CD4-positive, alpha-beta T cell treated with Interleukin-1 beta for 1 hour (primary cell): ENCODE results near the gene HNRNPA2B1.

Source experiments
- DNase-seq, 2 donors: peaks; one replicate each; pipeline ENCODE4 v3.0.0-alpha.2; 2020 to 2022

Gene HNRNPA2B1

GRCh38 chr7:26200444-26201246 lies at the start of gene HNRNPA2B1:
Gene HNRNPA2B1 (minus strand): TSS chr7:26200746. CDS start chr7:26200577, 169 bp downstream.
- peak; percentile 97 to 99 for DNase-seq

DNA sequence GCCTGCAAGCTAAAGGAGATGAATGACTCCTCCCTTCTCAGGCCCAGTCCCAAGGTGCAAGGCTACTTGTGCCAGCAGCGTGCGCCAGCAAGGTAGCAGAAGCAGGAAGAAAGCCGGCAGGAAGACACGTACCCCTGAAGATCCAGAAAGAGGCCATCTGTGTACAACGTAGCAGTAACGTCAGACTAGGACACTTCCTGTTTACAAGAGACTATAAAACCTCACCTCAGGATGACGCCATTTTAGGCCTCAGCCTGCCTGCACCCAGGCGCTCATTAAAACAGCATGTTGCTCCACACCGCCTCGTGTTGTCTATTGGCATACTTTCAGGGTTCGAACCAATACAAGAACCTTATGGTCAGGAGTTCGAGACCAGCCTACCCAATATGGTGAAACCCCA lies 49.7 kb upstream of the HNRNPA2B1 start:
- no peak for DNase-seq

GRCh38 chr7:26245150-26245549 lies 44.6 kb upstream of the HNRNPA2B1 start:
- DNase-seq = no peak

GRCh38 chr7:26238032-26238431 lies 37.5 kb upstream of the HNRNPA2B1 start:
- no peak for DNase-seq

DNA sequence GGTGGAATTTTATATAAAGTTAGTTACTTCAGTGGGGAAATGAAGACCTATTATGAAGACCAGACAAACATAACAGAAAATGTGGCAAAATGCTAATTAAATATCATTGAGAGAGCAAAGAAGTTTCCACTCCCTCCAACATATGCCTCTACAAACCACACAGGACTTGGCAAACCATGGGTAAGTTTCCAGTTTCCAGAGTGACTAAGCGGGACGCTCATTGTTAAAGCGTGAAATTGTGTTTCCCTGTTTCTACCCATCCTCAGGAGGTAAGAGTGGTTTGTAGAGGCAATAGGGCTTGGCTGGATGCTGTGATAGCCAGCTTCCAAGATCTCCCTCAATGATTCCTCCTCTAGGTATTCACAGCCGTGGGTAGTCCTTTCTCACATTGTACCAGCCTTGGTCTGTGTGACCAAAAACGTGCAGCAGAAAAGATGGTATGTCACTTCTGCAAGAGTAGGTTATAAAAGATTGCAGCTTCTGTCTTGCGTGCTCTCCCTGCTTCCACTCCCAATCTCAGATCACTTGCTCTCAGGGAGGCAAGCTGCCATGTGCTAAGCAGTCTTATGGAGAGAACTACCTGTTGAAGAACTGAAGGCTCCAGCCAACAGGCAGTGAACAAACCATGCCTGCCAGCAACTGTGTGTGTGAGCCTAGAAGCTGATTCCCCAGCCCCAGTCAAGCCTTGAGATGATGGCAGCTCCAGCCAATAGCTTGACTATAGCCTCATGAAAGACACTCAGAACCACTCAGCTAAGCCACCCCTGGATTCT lies 36.7 kb upstream of the HNRNPA2B1 start:
- no peak for DNase-seq

DNA sequence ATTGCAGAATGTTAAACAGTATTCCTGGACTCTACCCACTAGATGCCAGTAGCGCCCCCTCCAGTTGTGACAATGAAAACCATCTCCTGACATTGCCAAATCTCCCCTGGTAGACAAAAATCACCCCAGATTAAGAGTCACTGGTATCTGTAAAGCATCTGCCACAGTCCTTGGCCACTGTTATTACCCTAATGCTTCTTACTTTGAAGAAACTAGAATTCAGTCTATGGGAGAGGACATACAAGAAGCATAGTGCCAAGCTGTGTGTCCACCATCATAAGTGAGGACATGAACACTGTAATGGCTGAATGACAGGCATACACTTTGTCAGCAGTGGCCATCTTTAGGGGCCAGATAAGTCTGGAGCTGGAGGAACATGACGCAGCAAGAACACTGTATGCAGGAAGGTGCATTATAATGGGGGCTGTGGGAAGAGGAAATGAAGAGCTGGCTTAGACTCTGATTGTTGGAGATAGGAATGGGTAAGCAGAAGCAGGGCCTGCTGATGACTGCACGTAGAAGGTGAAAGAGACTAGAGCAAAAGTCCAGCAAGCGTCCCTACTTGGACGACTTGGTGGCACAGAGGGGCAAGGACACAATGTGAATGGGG lies 33.5 kb upstream of the HNRNPA2B1 start:
- DNase-seq = no peak

- no peak for DNase-seq
Observed at GRCh38 chr7:26227987-26228386, 27.4 kb upstream of the HNRNPA2B1 start.

DNA sequence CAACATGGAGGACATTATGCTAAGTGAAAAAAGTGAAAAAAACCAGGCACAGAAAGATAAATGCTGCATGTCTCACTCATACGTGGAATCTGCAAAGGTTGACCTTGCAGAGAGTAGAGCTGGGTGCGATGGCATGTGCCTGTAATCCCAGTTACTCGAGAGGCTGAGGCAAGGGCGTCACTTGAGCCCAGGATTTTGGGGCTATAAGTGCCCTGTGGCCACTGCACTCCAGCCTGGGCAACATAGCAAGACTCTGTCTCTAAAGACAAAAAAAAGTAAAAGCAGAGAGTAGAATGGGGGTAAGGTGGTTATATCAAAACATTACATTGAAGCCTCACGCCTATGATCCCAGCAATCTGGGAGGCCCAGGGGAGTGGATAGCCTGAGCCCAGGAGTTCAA lies 23.8 kb upstream of the HNRNPA2B1 start:
- DNase-seq = no peak

DNA sequence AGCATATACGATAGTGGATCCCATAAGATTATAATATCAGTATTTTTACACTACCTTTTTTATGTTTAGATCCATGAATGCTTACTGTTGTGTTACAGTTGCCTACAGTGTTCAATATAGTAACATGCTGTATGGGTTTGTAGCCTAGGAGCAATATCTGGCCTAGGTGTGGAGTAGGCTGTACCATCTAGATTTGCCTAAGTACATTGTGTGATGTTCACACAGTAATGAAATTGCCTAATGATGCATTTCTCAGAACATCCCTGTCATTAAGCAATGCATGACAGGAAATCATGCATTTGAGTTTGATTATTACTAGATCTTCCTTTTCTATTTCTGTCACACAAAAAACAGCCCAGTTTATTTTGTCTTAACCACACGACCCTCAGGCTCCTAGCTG lies 15.5 kb upstream of the HNRNPA2B1 start:
- no peak for DNase-seq

GRCh38 chr7:26213807-26214515 lies 13.4 kb upstream of the HNRNPA2B1 start:
- DNase-seq = no peak

DNA sequence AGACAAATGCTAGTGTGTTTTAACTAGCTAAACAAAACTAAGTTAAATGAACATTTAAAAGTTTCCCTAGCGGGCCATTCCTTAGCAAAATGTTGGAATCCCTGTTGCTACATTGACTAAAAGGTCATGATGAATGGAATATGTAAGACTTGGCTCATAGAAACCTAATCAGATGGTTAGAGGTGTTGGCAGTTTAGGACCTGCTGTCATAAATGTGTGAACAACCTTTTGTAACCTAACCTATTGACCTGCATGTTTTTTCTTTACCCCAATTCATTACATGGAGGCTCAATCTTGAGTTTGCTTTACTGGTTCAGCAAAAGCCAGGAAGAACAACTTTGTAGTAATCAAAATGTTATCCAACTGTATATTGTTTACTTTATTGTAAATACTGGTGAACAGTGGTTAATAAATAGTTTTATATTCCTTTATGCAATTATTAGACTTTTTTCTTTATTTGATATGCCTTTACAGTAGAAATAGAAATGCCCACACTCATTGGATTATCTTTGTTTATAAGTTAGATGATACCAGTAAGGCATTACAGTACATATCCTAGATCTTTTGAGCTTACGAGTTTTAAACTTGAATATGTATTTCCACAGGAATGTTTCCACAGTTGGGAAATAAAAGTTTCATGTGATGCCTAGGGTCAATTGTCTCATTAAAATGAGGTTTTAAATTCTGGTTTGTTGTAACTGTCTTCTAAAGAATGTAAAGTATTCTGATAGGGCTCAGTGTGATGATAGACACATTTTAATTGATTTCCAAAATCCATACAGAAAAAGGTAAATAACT lies 12.6 kb upstream of the HNRNPA2B1 start:
- no peak for DNase-seq

DNA sequence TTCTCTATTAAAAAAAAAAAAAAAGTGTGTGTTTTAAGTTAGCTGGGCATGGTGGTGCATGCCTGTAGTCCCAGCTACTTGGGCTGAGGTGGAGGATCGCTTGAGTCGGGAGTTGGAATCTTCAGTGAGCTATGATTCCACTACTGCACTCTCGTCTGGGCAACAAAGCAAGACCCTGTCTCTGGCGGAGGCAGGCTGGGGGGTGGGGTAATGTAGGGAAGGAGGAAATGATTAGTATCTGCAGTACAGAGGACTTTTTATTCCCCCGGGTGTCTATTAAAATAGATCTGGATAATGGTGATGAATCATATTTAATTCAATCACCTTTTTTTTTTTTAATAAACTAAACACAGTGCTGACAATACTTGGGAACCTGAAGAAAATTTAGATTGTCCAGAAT lies 7.5 kb upstream of the HNRNPA2B1 start:
- no peak for DNase-seq

DNA sequence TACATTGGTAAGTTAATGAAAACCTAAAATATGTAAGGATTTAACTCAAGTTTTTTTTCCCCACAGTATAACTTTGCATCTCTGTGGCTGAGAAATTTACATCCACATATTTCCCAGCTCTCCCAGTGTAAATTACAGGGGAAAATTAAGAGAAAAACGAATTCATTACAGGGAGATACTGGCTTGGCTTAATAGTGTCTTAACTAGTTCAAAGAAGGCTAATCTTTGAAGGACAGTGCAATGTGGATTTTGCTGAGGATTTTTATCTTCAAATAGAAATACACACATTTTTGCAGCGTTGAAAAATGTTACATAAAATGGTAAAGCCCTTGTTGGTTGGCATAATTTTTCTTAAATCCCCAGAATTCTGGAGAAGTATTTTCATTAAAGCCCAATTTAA lies 2.5 kb upstream of the HNRNPA2B1 start:
- DNase-seq = no peak

DNA sequence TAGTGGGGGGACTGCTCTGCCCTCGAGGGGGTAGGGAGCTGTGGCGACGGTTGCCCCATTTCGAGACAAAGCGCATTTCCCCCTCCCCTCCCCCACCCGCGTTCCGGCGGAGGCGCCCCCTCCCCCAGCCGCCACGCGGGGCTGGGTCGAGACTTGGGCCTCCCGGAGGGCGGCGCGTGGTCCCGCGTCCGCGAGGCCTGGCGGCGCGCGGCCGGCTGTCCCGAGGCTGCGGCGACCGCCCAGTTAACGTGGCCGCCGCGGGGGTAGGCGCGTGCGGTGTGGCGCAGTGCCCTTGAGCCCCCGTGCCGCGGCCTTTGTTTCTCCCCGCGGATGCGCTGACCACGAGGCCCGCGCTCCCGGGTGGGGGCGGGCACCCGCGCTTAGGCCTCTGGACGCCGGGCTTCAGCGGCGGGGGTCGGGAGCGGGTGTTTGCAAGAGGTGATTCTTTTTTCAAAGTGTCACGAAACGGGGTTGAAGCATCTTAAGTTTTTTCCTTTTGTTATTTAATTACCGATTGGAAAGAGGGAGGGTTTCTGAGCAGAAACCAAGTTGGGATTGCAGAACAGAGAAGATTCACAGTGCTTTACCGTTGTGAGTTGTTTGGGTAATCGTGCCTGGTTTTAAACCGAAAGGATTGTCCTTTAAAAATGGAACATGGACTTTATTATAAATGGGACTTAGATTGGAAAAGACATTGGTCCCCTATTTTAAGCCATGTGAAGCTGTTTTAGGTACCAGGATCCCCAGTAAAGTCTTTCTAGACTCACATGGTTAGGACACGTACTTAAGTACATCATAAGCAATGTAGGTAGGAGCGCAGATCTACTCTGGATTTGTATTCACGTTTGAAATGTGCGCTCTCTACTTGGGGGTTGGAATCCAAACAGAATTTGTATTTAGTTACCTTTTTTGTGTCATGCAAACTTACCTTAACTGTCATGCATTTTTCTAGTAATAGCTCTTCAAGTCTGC lies 1.8 kb upstream of the HNRNPA2B1 start:
- peak; percentile 60 to 61 for DNase-seq

GRCh38 chr7:26201247-26202018 lies 887 bp upstream of the HNRNPA2B1 start, which contains the start of gene CBX3:
Gene CBX3 (plus strand): TSS chr7:26201745. CDS start chr7:26202999, 1,254 bp downstream.
- DNase-seq = peak; percentile 91 to 93

GRCh38 chr7:26200038-26200443 lies 505 bp downstream of the HNRNPA2B1 start:
- peak; percentile 70 to 73 for DNase-seq

- peak; percentile 72 to 76 for DNase-seq
Observed at GRCh38 chr7:26199301-26200037, 1.1 kb downstream of the HNRNPA2B1 start.

- no peak for DNase-seq
Observed at GRCh38 chr7:26198781-26199169, 1.8 kb downstream of the HNRNPA2B1 start.

- DNase-seq = peak in 1 of 2 donors; percentile 69
Observed at GRCh38 chr7:26198133-26198780, 2.3 kb downstream of the HNRNPA2B1 start.
